HG03521 (cell line): ENCODE results near the gene TIMM9.
"Not testable (repeated sequence)": the region's sequence is repeated elsewhere in the genome, so short reads cannot be mapped to it uniquely, and the experiment has no call there.

Experiments
- ATAC-seq: cut with Tn5 transposase; IDR thresholded peaks from one replicate; pipeline ENCODE4 v1.9.1; 2021; ENCODE audit warnings: mild to moderate bottlenecking, moderate library complexity; ENCODE audit not compliant: unreplicated experiment

TIMM9 gene, protein sequence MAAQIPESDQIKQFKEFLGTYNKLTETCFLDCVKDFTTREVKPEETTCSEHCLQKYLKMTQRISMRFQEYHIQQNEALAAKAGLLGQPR

DNA sequence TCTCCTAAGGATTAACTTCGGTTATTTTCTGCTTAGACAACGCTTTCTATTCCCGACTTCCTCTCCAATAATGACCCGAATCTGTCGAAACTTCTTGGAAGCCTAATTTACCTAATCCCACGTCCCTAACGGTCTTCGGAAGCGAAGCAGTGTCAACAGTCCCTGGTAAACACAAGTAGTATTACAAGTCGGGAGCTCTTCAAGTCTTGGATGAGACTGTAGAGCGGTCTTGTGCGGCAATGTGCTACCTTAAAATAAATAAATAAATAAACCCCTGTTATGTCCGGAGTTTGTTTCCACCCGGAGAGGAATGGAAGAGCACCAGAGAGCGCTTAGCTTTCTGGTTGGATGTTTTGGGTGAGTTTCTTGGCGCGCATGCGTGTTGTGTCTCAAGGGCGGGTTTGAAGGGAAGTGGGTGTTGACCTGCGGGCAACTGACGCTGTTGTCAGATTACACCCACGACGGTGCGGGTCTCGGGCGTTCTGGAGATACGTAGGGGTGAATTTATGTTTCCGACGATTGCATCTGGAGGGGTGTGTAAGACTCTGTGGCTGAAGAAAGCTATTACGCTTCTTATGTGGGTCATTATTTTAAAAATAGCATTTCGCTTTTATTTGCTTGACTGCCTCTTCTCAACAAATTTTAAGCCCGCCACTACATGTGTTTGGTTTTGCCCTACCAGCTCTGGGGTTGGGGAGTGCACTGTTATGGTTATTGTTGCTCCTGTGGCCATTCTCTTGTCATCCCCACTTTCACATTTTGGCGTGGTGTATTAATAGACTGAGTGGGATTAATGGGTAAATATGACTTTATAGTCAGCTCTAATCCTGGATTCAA is at the start of gene TIMM9, which contains the start of gene KIAA0586:
TSS of gene TIMM9 (minus strand) at position 251 of the 837 bp plus-strand sequence. CDS start 15,586 bp downstream, outside the sequence.
TSS of gene KIAA0586 (plus strand) at position 439 of the 837 bp plus-strand sequence. CDS start 546 bp downstream, outside the sequence.
- ATAC-seq = peak; percentile 88

DNA sequence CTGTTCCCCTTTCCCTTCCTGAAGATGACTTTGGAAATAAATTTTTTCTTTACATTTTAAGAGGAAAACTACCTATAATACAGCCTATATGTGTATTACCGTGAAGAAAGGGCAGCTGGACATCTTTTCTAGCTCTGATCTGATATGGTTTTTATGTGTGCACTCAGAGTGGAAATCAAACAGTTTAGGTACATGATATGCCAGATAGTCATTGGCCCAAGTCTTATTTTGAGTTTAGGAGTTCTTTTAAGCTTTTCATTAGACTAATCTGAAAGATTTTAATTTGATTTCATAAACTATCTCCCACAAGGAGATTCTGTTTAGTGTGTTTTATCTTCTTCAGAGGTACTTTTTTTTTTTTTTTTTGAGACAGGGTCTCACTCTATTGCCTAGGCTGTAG is 49.0 kb upstream of the TIMM9 start:
- ATAC-seq = no peak

DNA sequence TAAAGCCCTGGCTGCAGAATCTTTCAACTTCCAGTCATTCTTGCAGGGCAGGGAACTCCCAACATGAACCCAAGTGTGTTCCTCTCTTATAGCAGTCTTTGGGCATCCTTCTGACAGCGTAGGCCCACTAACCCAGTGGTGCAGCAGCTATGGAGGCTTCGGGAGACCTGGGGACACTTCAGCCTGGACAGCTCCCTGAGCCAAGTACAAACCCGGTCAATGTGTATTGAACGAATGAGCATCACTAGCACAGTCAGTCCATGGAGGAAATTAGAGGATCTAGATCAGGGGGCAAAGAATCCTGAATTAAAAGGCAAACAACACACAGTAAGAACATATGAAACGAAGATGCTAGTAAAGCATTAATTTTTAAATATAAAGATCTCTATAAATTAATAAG is 42.0 kb upstream of the TIMM9 start:
- ATAC-seq = no peak

DNA sequence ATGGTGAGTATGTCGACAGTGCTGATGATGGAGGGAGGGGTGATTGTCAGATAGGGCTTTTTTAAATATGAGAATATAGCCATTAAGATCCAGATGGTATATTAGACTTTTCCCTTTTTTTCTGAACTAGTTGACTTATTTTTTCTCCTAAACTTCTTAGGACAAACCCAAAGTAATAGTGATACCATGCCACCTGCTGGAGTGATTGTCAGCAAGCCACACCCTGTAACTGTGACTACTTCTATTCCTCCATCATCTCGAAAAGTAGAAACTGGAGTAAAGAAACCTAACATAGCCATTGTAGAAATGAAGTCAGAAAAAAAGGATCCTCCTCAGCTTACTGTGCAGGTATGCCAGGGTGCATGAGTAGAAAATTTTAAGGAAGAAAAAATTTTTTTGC is 40.2 kb upstream of the TIMM9 start:
- no peak for ATAC-seq

DNA sequence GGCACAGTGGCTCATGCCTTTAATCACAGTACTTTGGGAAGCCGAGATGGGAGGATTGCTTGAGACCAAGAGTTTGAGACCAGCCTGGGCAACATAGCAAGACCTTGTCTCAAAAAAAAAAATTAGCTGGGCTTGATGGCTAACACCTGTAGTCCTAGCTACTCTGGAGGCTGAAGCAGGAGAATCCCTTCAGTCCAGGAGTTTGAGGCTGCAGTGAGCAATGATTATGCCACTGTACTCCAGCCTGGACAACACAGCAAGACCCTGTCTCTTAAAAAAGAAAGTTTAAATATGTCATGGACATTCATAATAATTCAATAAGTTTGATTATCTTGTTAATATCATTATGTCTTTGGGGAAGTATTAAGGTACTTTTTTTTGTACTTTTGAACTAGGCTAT is 39.1 kb upstream of the TIMM9 start:
- ATAC-seq = no peak

DNA sequence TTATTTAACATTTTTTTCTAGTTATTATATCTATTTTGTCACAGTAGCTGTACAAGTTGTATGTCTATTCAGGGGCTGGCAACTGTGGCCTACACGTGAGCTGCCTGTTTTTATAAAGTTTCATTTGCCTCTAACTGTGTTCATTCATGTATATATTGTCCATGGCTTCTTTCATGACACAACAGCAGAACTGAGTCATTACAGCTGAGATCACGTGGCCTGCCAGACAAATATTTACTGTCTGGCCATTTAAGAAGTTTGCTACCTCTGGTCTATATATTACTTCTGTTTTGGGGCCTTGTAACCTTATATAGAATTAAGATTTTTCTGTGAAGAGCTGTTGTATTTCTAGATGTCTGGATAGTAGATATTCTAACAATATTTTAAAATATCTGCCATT is 38.1 kb upstream of the TIMM9 start:
- ATAC-seq = no peak

DNA sequence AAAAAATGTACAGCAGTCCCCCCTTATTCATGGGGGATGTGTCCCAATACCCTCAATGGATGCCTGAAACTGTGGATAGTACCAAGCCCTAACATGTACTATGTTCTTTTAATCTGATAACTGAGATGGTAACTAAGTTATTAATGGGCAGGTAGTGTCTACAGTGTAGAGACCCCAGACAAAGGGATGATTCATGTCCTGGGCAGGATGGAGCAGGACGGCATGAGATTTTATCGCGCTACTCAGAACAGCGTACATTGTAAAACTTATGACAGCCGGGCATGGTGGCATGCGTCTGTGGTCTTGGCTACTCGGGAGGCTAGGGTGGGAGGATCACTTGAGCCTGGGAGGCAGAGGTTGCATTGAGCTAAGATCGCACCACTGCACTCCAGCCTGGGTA is 37.3 kb upstream of the TIMM9 start:
- ATAC-seq = no peak

DNA sequence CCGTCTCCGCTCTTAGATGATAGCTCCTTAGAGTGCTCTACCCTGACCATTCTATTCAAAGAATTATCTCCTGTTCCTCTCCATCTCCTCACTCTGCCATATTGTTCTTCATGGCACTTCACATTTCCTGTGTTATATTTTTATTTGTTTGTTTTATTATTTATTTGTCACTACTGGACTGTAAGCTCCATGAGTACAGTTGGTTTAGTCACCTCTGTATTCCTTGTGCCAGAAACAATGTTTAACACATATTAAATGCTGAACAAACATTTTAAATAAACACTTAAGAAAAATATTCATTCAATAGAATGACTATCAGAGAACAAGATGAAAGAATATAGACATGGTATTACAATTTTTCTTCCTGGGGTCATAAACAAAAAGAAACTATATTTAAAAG is 35.8 kb upstream of the TIMM9 start:
- no peak for ATAC-seq

DNA sequence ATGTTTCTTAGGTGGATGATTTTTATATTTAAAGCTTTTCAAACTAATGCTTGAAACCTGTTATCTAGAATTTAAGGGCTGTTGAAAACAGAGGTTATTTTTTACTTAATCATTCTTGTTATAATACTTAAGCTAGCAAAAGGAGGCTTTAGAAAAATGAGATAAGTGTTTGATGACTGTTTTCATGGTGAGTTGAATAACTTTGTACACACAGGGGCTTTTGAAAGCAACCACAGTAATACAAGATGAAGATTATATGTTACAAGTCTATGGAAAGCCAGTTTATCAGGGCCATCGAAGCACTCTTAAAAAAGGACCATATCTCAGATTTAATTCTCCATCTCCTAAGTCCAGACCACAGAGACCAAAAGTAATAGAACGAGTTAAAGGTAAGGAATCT is 33.4 kb upstream of the TIMM9 start:
- no peak for ATAC-seq

DNA sequence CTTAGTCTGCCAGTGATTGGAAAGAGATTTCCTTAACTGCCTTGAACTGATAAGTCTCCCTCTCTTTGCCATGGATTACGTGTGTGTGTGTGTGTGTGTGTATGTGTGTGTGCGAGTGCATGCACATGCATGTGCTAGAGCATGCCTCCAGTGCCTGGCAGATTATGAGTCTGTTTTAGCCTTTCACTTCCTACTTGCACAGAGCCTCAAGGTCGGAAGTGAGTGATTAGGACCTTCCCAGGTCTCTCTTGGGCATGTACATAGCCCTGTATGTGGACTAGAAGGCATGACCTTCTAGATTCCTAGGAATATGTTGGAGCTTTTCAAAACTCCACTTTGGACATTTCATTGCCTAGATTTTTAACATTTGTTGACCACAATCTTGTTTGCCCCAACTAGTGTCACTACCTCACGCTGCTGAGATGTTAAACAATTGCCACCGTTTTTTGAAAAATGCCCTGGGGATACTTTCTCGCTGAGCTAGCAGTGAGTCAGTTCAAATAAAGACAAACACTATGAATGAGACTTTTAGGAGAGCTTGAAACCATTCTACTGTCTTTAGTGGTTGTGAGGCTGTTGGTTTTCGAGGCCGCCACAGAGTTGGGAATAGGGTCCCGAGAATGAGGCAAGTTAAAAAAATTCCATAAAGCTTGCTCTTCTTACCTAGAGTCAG is 28.4 kb upstream of the TIMM9 start:
- ATAC-seq = no peak

DNA sequence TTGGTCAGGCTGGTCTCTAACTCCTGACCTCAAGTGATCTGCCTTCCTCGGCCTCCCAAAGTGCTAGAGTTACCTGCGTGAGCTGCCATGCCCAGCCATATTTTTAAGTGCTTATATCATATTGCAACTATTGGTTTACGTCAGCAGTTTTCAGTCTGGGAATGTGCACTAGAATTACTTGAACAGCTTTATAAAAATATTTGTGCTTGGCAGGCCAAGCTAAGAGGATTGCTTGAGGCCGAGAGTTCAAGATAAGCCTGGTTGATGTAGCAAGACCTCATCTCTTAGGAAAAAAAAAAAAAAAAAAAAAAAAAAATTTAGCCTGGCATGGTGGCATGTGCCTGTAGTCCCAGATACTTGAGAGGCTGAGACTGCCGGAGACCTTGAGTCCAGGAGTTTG is 17.3 kb upstream of the TIMM9 start:
- no peak for ATAC-seq

DNA sequence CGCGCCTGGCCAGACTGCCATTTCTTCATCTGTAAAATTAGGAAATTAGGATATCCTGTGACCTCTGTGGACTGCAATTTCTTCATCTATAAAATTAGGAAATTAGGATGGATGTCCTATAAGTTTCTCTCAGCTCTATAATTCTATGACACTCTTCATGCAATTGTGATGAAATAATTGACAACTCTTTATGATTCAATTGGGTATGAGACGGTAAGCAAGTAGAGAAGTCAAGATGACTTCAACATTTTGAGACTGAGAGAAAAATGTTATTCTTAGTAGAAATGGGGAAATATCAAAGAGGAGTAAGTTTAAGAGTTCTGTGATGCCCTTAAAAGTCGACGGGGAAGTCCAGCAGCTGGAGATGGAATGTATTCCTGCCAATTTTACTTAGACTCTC is 12.1 kb upstream of the TIMM9 start:
- no peak for ATAC-seq

DNA sequence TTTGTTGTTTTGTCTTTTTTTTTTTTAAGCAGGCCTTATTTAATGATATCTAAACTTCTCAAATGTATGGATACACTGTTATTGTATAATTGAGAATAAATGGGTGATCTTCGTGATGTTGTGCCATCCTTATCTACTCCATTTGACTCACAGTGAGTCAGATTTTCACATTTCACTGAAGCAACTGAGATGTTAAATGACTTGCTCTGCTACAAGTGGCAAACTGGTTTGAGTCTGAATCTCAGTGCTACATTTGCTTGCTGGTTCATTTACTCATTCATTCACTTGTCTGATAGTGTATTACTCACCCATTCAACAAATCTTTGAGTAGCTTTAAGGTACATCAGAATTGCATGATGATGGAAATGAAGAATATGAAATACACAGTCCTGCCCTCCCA is 2.8 kb upstream of the TIMM9 start:
- no peak for ATAC-seq

DNA sequence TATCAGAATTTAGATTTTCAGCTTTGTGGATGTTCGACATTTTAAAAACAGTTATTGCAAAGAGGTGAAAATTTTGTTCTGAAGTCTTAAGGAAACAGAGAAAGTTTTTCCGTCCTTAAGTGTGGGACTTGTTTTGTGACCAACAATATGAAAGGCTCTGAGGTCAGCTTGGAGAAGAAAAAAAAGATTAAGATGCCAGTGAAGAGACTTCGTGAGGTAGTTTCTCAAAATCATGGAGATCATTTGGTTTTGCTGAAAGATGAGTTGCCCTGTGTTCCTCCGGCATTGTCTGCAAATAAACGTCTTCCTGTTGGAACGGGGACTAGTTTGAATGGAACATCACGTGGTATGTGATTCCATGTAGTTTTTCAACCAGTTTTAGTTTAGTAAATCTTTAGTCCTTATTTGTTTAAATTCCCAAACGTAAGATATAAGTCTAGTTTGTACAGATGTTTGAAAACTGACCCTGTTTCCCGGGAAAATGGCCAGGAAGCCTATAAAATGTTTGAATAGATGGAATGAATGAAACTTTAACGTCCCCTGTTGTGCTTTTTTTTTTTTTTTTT is 870 bp upstream of the TIMM9 start:
- no peak for ATAC-seq

DNA sequence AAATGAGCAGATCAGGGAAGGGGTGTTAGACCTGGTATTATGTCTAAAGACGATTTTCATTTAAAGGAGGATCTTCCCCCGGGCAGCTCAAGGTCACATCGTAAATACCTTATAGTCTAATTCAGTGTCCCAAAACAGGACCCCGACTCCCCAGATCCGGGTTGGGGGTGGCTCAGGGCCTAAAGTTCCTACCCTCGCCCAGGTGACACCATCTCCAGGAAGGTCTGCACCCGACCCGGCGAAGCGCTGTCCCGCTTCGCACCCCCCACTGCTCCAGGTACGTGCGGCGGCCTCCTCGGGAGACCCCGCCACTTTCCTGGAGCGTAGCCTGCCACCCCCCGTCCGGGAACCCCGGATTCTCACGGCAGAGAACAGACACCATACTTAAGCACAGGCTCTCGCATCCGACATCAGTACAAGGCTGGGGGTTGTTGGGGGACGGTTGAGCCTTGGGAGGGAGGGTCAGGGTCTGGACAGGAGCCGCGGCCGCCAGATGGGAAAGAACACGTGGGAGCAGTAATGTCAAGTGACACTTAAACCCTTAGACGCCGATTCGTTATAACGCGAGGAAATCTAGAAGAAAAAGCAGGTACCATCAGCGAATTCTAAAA is 556 bp downstream of the TIMM9 start:
- ATAC-seq = peak; percentile 28

DNA sequence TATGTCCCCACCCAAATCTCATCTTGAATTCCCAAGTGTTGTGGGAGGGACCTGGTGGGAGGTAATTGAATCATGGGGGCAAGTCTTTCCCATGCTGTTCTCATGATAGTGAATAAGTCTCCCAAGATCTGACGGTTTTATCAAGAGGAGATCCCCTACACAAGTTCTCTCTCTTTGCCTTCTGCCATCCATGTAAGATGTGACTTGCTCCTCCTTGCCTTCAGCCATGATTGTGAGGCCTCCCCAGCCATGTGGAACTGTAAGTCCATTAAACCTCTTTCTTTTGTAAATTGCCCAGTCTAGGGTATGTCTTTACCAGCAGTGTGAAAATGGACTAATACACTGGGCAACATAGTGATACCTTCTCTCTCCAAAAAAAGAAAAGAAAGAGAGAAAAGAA is 10.4 kb downstream of the TIMM9 start:
- ATAC-seq = not testable (repeated sequence)

DNA sequence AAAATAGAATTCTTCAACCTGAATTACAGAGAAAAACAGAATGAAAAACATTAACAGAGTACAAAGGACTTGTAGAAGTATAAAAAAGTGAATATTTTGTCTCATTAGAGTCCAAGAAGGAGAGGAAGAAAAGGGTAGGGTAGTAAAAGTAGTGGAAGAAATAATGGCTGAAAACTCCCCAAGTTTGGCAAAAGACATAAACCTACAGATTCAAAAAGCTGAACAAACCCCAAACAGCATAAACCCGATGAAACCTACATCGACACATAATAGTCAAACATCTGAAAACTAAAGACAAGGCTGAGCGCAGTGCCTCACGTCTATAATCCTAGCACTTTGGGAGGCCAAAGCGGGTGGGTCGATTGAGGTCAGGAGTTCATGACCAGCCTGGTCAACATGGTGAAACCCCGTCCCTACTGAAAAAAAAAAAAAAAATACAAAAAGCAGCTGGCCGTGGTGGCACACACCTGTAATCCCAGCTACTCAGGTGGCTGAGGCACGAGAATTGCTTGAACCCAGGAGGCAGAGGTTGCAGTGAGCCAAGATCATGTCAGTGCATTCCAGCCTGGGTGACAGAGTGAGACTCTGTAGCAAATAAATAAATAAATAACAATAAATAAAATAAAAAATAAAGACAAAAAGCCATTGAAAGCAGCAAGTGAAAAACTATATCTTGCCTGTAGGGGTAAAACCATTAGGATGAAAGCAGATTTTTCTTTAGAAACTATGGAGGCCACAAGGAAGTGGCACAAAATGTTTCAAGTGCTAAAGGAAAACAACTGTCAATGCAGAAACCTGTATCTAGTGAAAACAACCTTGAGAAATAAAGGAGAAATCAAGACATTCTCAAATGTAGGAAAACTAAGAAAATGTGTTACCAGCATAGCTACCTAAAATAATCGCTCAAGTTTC is 11.4 kb downstream of the TIMM9 start:
- ATAC-seq = no peak

DNA sequence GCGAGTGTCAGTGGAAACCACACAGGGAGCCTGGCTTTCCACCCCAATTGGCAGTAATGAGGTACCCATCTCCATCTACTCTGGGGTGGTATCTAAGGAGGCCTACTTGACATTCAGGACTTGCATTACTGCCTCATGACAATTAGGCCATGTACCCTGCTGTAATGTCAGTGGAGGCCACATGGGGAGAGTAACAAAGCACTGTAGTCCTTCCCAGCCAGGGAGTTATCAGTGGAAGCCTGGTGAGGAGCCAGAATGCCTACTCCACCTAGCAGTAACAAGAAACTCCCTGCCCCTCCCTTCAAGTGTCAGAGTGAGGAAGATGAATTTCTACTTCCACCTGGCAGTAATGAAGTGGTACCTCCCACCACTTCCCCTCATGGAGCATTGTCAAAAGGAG is 12.5 kb downstream of the TIMM9 start:
- no peak for ATAC-seq

DNA sequence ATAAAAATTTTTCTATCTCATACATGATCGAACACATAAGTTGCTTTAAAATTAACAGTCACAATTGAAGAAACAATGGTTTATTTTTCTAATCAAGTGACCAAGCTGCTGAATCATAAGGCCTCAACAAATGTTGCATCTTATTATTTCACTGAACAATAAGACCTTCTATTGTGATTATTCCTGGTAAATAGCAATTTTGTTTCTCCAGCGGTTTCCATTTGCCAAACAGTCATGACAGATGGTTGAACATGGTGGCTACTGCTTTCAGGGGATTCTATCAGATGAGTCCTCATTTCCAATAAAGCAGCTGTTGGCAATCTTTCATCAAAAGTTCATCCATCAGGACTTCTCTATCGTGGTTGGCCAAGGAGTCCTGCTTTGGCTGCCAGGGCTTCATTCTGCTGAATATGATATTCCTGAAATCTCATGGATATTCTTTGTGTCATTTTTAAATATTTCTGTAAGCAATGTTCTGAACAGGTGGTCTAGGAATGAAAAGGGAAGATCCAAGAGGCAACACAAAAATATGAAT is 18.6 kb downstream of the TIMM9 start:
- ATAC-seq = no peak

DNA sequence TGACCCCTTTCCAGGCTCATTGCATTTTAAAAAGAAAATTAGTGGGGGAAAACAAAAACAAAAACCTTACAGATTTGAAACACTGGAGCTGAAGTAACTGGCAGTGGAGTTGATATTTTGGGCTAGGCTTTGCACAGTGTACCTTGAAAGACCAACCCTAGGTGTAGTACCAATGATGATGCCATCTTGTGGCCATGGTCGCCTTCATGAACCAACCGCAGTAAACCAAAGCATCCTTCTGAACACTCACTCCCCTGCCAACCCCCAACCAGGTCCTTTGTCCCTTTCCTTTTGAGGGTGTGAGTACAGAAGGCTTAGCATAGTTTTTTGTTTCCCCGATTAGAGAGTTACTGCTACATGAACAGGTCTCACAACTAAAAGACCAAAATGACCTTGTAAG is 25.7 kb downstream of the TIMM9 start:
- ATAC-seq = no peak
